Transverse colon (tissue), 4 donors: ENCODE data around the gene HS3ST5. TPM values are rescaled to one million over a fixed set of nuclear protein-coding genes. Genes with fewer than 3 reads are reported as not detected.
"Not testable (repeated sequence)": the region's sequence is repeated elsewhere in the genome, so short reads cannot be mapped to it uniquely, and the experiment has no call there.

ENCODE experiments used
- DNase-seq: peaks from one replicate; pipeline ENCODE4 v3.0.0-alpha.2; 2019
- H3K27ac ChIP-seq, 4 donors: fragments of 200-600 bp; sonication (generic); 2 replicates each; pipeline ENCODE4 v1.5.1; 2016 to 2018; ENCODE audit warnings: inconsistent platforms in 4 of 4
- H3K27me3 ChIP-seq: fragments of 200-600 bp; sonication (generic); 2 replicates; pipeline ENCODE4 v1.5.1; 2017; ENCODE audit warnings: inconsistent platforms
- H3K36me3 ChIP-seq, 4 donors: fragments of 200-600 bp; sonication (generic); 2 replicates each; pipeline ENCODE4 v1.5.1; 2017 to 2019; ENCODE audit warnings: inconsistent platforms in 4 of 4
- H3K4me1 ChIP-seq, 4 donors: fragments of 200-600 bp; sonication (generic); 2 replicates each; pipeline ENCODE4 v1.5.1; 2017 to 2020; ENCODE audit warnings: inconsistent platforms in 4 of 4
- H3K4me3 ChIP-seq, 4 donors: fragments of 200-600 bp; sonication (generic); 1 replicate in 1 of 4; 2 replicates in 3 of 4; pipeline versions ENCODE4 v1.5.1 to v1.6.1; 2017 to 2019; ENCODE audit warnings: inconsistent platforms in 4 of 4
- H3K9me3 ChIP-seq, 2 donors: fragments of 200-600 bp; sonication (generic); 2 replicates each; pipeline ENCODE4 v1.5.1; 2017 to 2019; ENCODE audit warnings: inconsistent platforms in 2 of 2
- EP300 ChIP-seq: sonication (generic); formaldehyde crosslinking; IDR thresholded peaks from one replicate; pipeline ENCODE4 v1.6.1; 2017; ENCODE audit warnings: antibody characterized with exemption, low read depth
- POLR2A ChIP-seq: fragments of 450-650 bp; IDR thresholded peaks from one replicate; pipeline ENCODE4 v1.6.1; 2016; ENCODE audit warnings: antibody characterized with exemption, mild to moderate bottlenecking, moderate library complexity
- POLR2AphosphoS5 ChIP-seq, 3 donors: sonication (generic); formaldehyde crosslinking; IDR thresholded peaks; one replicate each; pipeline ENCODE4 v1.6.1; 2016; ENCODE audit warnings: antibody characterized with exemption in 3 of 3
- WGBS, 2 donors: methylation state at CpG; one replicate each; pipeline ENCODE4 v1.1.5; 2018; ENCODE audit warnings: low coverage in 1 of 2; 5-methylcytosine and 5-hydroxymethylcytosine counted together
- in situ Hi-C, 4 donors: fragments of 200-750 bp; cut with MboI; loops; one replicate each; pipeline versions ENCODE4 v1.15.0 to v1.15.1; 2017; ENCODE audit warnings: low sequenced_read_pairs in 3 of 4, low pct_ligation_motif_present in 1 of 4, low pct_unique_long_range_greater_than_20kb in 1 of 4
- intact Hi-C: fragments of 100-400 bp; cut with DNase I; formaldehyde crosslinking; loops from one replicate; pipeline ENCODE4 v1.15.1; 2023; ENCODE audit warnings: low total_unique reads
- total RNA-seq, 4 donors: library from RNA; depleted of rRNA; stranded (reverse); fragments of >200 nt; gene quantifications; one replicate each; pipeline ENCODE4 v1.1.0, GENCODE V29; 2016
- TF ChIP-seq, protein P1 (sequence below), 5 experiments: fragments of 200-600 bp in 3 of 5; fragments of 450-650 bp in 2 of 5; sonication (generic) in 3 of 5; IDR thresholded peaks; 1 replicate in 2 of 5; 2 replicates in 3 of 5; pipeline ENCODE4 v1.5.1; 2016 to 2017; ENCODE audit warnings: antibody characterized with exemption in 5 of 5, inconsistent platforms in 3 of 5, mild to moderate bottlenecking in 2 of 5, moderate library complexity in 1 of 5

The HS3ST5 gene
- total RNA-seq, 4 donors from 2014 or later: 0.27 to 0.32 TPM; not detected in 2

DNA sequence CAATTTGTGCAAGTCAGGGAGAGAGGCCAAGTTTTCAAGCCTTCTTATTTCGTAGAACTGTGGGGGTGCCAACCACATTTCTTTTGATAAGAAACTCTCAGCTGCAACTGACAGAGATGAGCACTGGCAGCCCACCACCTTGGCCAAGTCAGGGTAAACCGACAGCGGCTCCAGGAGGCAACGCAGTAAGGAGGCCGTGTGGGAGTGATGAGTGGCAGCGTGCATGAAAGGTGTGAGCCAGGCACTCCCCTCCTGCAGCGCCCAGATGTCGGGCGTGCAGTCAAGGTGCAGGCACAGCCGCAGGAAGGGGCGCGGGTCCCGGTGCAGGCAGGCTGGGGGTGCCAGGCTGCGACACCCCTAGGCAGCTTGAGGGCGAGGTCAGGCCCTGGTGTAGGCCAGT, 322.6 kb downstream of the HS3ST5 start:
- Histone ChIP-seq H3K36me3 (no peaks in the 10 kb centered on the region), H3K4me1 (no peaks in the 10 kb centered on the region), H3K27ac (no peak overlapping the region), H3K4me3 (no peak overlapping the region), H3K27me3 (no peaks in the 10 kb centered on the region), H3K9me3 (no peaks in the 10 kb centered on the region)
- TF ChIP-seq, protein P1, sequence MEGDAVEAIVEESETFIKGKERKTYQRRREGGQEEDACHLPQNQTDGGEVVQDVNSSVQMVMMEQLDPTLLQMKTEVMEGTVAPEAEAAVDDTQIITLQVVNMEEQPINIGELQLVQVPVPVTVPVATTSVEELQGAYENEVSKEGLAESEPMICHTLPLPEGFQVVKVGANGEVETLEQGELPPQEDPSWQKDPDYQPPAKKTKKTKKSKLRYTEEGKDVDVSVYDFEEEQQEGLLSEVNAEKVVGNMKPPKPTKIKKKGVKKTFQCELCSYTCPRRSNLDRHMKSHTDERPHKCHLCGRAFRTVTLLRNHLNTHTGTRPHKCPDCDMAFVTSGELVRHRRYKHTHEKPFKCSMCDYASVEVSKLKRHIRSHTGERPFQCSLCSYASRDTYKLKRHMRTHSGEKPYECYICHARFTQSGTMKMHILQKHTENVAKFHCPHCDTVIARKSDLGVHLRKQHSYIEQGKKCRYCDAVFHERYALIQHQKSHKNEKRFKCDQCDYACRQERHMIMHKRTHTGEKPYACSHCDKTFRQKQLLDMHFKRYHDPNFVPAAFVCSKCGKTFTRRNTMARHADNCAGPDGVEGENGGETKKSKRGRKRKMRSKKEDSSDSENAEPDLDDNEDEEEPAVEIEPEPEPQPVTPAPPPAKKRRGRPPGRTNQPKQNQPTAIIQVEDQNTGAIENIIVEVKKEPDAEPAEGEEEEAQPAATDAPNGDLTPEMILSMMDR (IDR thresholded peaks at IDR 0.05): no peak
- TF ChIP-seq POLR2AphosphoS5 (IDR thresholded peaks at IDR 0.05): no peak
- no peak for TF ChIP-seq EP300
- no peak for TF ChIP-seq POLR2A
- intact Hi-C loops (no loop called here), in situ Hi-C loops (no loop called here)
- 86 to 95% methylated on average over 1 to 15 of the region's 15 CpGs for WGBS, 2 donors
- DNase-seq: no peak

DNA sequence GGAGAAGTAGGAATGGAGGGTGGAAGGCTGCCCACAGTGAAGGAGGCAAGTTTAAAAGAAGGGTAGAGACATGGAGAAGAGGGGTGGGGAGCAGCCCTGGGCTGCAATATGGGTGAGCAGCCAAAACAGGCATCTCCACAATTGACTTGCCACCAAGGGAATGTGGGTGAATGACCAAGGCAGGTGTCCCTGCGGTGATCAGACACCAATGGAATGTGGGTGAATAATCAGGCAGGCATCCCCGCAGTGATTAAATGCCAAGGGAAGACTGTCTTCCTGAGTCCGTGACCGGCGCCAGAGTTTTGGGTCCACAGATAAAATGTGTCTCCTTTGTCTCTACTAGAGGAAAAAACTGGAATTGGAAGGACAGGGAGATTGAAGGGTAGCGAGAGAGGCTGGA, 325.7 kb downstream of the HS3ST5 start:
- in situ Hi-C loops, H3K9me3 ChIP-seq, H3K4me1 ChIP-seq, H3K36me3 ChIP-seq, H3K4me3 ChIP-seq, intact Hi-C loops, DNase-seq, H3K27me3 ChIP-seq, H3K27ac ChIP-seq: not testable (repeated sequence)
- WGBS, 2 donors: 91% methylated on average over 6 of the region's 6 CpGs; no CpG with 5 or more reads in 1 of the 2 donors

DNA sequence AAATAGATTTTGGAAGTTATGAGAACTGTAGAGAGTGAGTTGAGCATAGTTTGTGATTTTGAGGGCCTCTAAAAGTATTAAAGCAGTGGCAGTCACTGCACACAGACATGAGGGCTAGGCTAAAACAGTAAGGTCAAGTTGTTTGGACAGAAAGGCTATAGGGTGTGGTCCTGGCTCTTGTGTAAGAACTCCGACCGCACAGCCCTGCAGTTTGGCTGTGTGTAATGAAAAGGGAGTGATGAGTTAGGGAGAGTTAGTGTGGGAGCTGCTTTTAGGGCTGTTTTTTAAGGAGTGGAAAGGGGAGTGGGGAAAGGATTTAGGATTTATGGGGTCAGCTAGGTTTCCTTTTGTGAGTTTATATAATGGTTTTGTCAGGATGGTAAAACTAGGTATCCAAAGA, 328.7 kb downstream of the HS3ST5 start:
- H3K36me3 ChIP-seq, H3K27me3 ChIP-seq, H3K4me1 ChIP-seq, intact Hi-C loops, H3K4me3 ChIP-seq, in situ Hi-C loops, H3K27ac ChIP-seq, H3K9me3 ChIP-seq, DNase-seq: not testable (repeated sequence)
- 63% methylated on average over 2 of the region's 2 CpGs; no CpG with 5 or more reads in 1 of the 2 donors for WGBS, 2 donors

DNA sequence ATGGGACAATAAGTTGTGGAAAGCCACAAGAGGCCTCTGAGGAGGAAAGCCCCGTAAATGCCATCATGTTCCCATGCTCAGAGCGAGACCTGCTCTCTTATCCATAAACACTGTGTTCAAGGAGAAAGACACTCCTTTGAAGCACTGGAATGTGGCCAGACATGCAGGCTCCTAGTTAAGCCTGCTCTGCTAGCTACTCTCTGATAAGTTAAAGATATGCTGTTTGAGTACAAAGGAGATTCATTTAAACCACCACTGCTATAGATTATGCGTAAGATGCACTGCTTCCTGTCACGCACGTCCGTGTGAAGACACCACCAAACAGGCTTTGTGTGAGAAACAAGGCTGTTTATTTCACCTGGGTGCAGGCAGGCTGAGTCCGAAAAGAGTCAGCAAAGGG, 331.3 kb downstream of the HS3ST5 start:
- H3K36me3 ChIP-seq, in situ Hi-C loops, H3K9me3 ChIP-seq, H3K27ac ChIP-seq, H3K27me3 ChIP-seq, DNase-seq, H3K4me1 ChIP-seq, intact Hi-C loops, H3K4me3 ChIP-seq: not testable (repeated sequence)
- 53 to 100% methylated on average over 1 to 7 of the region's 7 CpGs for WGBS, 2 donors

DNA sequence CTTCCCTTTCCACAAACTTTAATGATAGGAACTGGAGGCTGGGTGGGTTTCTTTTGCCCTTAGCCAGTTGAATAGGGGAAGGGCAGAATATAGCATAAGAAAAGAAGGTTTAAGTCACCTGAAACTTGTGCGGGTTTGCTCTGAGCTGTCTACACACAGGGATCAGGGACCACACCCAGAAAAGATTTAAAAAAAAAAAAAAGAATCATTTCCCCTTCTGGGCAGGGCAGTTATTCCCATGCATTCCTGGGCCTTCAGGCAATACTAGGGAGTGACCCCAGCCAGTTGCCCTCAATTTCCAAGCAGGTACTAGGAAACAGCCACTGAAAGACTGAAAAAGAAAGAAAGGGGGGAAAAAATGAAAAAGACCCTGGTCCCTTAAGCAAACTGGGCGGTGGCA, 332.3 kb downstream of the HS3ST5 start:
- in situ Hi-C loops (no loop called here), intact Hi-C loops (no loop called here)
- Histone ChIP-seq H3K27me3 (no peaks in the 10 kb centered on the region), H3K9me3 (no peaks in the 10 kb centered on the region), H3K4me1 (no peaks in the 10 kb centered on the region), H3K4me3 (no peak overlapping the region), H3K27ac (no peak overlapping the region), H3K36me3 (no peaks in the 10 kb centered on the region)
- DNase-seq: no peak
- TF ChIP-seq POLR2A: no peak
- no peak for TF ChIP-seq POLR2AphosphoS5 (IDR thresholded peaks at IDR 0.05)
- TF ChIP-seq, protein P1 (IDR thresholded peaks at IDR 0.05): no peak
- no peak for TF ChIP-seq EP300
- WGBS, 2 donors: 82 to 92% methylated on average over 2 of the region's 2 CpGs

DNA sequence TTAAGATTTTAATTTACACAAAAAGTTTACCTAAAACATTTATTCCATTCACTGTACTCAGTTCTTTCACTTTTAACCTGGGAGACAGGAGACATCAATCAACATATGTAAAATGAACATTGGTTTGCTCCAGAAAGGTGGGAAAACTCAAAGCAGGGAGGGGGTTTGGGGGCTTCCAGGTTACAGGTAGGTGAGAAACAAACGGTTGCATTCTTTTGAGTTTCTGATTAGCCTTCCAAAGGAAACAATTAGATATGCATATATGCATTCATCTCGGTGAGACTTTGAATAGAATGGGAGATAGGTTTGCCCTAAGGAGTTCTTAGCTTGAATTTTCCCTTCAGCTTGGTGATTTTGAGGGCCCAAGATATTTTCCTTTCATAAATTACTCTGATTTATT, 333.6 kb downstream of the HS3ST5 start:
- DNase-seq: no peak
- TF ChIP-seq POLR2AphosphoS5 (IDR thresholded peaks at IDR 0.05) (no peak), EP300 (no peak), POLR2A (no peak)
- TF ChIP-seq, protein P1 (IDR thresholded peaks at IDR 0.05): no peak
- no peaks in the 10 kb centered on the region for H3K36me3 ChIP-seq
- H3K9me3 ChIP-seq: no peaks in the 10 kb centered on the region
- H3K27me3 ChIP-seq: no peaks in the 10 kb centered on the region
- 59 to 77% methylated on average over 2 of the region's 2 CpGs for WGBS, 2 donors
- H3K27ac ChIP-seq: no peak overlapping the region
- in situ Hi-C loops (no loop called here), intact Hi-C loops (no loop called here)
- no peaks in the 10 kb centered on the region for H3K4me1 ChIP-seq
- H3K4me3 ChIP-seq: no peak overlapping the region
